ENCODE measurements around the gene CCDC57.
A peak's percentile ranks its signal among the peaks of the same experiment; 100 is the strongest.

The CCDC57 gene

GRCh38 chr17:82108961-82109475 is 103.6 kb downstream of the CCDC57 start:
- Histone ChIP-seq H3K27ac (ENCODE audit: low read depth, low read length) (no peak overlapping the region), H3K27me3 (ENCODE audit: control insufficient read depth, low read length) (no peaks in the 10 kb centered on the region), H4K20me1 (ENCODE audit: control insufficient read depth, insufficient read depth, low read depth, low read length) (no peaks in the 10 kb centered on the region), H3K4me2 (ENCODE audit: low read length) (no peak overlapping the region), H3K36me3 (ENCODE audit: control insufficient read depth, low read length) (no peaks in the 10 kb centered on the region), H3K9me2 (replicated peaks; ENCODE audit: control insufficient read depth, low read length) (no peaks in the 10 kb centered on the region), H3K9me3 (ENCODE audit: control insufficient read depth, insufficient read depth, low read length) (no peaks in the 10 kb centered on the region), H3F3A (ENCODE audit: control insufficient read depth, insufficient read depth) (no peaks in the 10 kb centered on the region; the same call in 1 of the 2 replicates), H3K4me1 (ENCODE audit: control insufficient read depth, low read length) (peaks cover 24% of the 10 kb centered on the region), H3K79me2 (ENCODE audit: control insufficient read depth, low read length) (no peaks in the 10 kb centered on the region), H3K4me3 (ENCODE audit: low read length) (no peak overlapping the region)
- no peak for TF ChIP-seq CTCF (IDR thresholded peaks at IDR 0.05; ENCODE audit: low read depth, low read length, poor library complexity, severe bottlenecking)
- no peak for TF ChIP-seq EZH2phosphoT487 (IDR thresholded peaks at IDR 0.05; ENCODE audit: borderline replicate concordance, low read length)

- Histone ChIP-seq H3K79me2 (ENCODE audit: control insufficient read depth, low read length) (no peaks in the 10 kb centered on the region), H3K36me3 (ENCODE audit: control insufficient read depth, low read length) (no peaks in the 10 kb centered on the region), H3K27me3 (ENCODE audit: control insufficient read depth, low read length) (no peaks in the 10 kb centered on the region), H3K27ac (ENCODE audit: low read depth, low read length) (no peak overlapping the region), H3K4me1 (ENCODE audit: control insufficient read depth, low read length) (peaks cover 24% of the 10 kb centered on the region), H3K9me2 (replicated peaks; ENCODE audit: control insufficient read depth, low read length) (no peaks in the 10 kb centered on the region), H3F3A (ENCODE audit: control insufficient read depth, insufficient read depth) (no peaks in the 10 kb centered on the region; the same call in 1 of the 2 replicates), H3K4me3 (ENCODE audit: low read length) (no peak overlapping the region), H3K4me2 (ENCODE audit: low read length) (no peak overlapping the region), H4K20me1 (ENCODE audit: control insufficient read depth, insufficient read depth, low read depth, low read length) (no peaks in the 10 kb centered on the region), H3K9me3 (ENCODE audit: control insufficient read depth, insufficient read depth, low read length) (no peaks in the 10 kb centered on the region)
- TF ChIP-seq EZH2phosphoT487 (IDR thresholded peaks at IDR 0.05; ENCODE audit: borderline replicate concordance, low read length): no peak
These were observed 104.1 kb downstream of the CCDC57 start for GRCh38 chr17:82108496-82108945.

DNA sequence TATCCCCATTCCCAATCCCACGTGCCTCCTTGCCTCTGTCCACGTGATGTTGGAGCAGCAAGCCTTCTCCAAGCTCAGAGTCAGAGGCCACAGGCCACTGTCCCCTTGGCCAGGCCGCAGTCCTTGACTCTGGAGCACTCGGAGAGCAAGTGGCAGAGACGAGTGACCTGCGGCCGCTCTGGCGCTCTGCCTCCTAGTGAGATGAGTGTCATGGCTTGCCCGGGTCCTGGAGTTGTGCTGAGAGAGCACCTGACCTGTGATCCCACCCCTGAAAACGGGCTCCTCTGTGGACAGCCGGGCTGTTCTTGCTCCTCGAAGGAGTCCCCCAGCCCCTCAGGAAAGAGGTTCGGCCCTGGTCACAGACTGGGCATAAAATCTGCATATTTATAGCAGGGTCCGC is 104.6 kb downstream of the CCDC57 start:
- Histone ChIP-seq H3K27me3 (ENCODE audit: control insufficient read depth, low read length) (no peaks in the 10 kb centered on the region), H3K36me3 (ENCODE audit: control insufficient read depth, low read length) (no peaks in the 10 kb centered on the region), H3K27ac (ENCODE audit: low read depth, low read length) (no peak overlapping the region), H3K9me2 (replicated peaks; ENCODE audit: control insufficient read depth, low read length) (no peaks in the 10 kb centered on the region), H4K20me1 (ENCODE audit: control insufficient read depth, insufficient read depth, low read depth, low read length) (no peaks in the 10 kb centered on the region), H3F3A (ENCODE audit: control insufficient read depth, insufficient read depth) (no peaks in the 10 kb centered on the region; the same call in 1 of the 2 replicates), H3K4me3 (ENCODE audit: low read length) (no peak overlapping the region), H3K4me1 (ENCODE audit: control insufficient read depth, low read length) (peaks cover 24% of the 10 kb centered on the region), H3K79me2 (ENCODE audit: control insufficient read depth, low read length) (no peaks in the 10 kb centered on the region), H3K4me2 (ENCODE audit: low read length) (no peak overlapping the region), H3K9me3 (ENCODE audit: control insufficient read depth, insufficient read depth, low read length) (no peaks in the 10 kb centered on the region)
- TF ChIP-seq CTCF (IDR thresholded peaks at IDR 0.05; ENCODE audit: low read depth, low read length, poor library complexity, severe bottlenecking) (no peak), EZH2phosphoT487 (IDR thresholded peaks at IDR 0.05; ENCODE audit: borderline replicate concordance, low read length) (no peak)

- H3K27me3 ChIP-seq (ENCODE audit: control insufficient read depth, low read length): no peaks in the 10 kb centered on the region
- no peaks in the 10 kb centered on the region for H4K20me1 ChIP-seq (ENCODE audit: control insufficient read depth, insufficient read depth, low read depth, low read length)
- no peaks in the 10 kb centered on the region for H3K9me3 ChIP-seq (ENCODE audit: control insufficient read depth, insufficient read depth, low read length)
- H3K36me3 ChIP-seq (ENCODE audit: control insufficient read depth, low read length): no peaks in the 10 kb centered on the region
- TF ChIP-seq CTCF (IDR thresholded peaks at IDR 0.05; ENCODE audit: low read depth, low read length, poor library complexity, severe bottlenecking) (peak; percentile 39), EZH2phosphoT487 (IDR thresholded peaks at IDR 0.05; ENCODE audit: borderline replicate concordance, low read length) (no peak)
- H3K27ac ChIP-seq (ENCODE audit: low read depth, low read length): no peak overlapping the region
- no peaks in the 10 kb centered on the region for H3K9me2 ChIP-seq (replicated peaks; ENCODE audit: control insufficient read depth, low read length)
- H3F3A ChIP-seq (ENCODE audit: control insufficient read depth, insufficient read depth): peaks cover under 1% of the 10 kb centered on the region; the same call in 1 of the 2 replicates
- peaks cover 24% of the 10 kb centered on the region for H3K4me1 ChIP-seq (ENCODE audit: control insufficient read depth, low read length)
- H3K4me2 ChIP-seq (ENCODE audit: low read length): peak overlapping the region; percentile 92
- H3K4me3 ChIP-seq (ENCODE audit: low read length): peak overlapping the region; percentile 72
- no peaks in the 10 kb centered on the region for H3K79me2 ChIP-seq (ENCODE audit: control insufficient read depth, low read length)
These were observed 105.2 kb downstream of the CCDC57 start for GRCh38 chr17:82107341-82107860.
